GM19324 (cell line): ENCODE data around the gene IMPA2.

Experiments used
- ATAC-seq: cut with Tn5 transposase; IDR thresholded peaks from one replicate; pipeline ENCODE4 v1.9.1; 2021; ENCODE audit warnings: mild to moderate bottlenecking, moderate library complexity; ENCODE audit not compliant: unreplicated experiment, low FRiP score

IMPA2 gene

GRCh38 chr18:11986061-11986460 is 4.8 kb downstream of the IMPA2 start:
- ATAC-seq = no peak

GRCh38 chr18:11987527-11987926 is 6.2 kb downstream of the IMPA2 start:
- no peak for ATAC-seq

GRCh38 chr18:11989174-11989573 is 7.9 kb downstream of the IMPA2 start:
- no peak for ATAC-seq

GRCh38 chr18:11989966-11990380 is 8.7 kb downstream of the IMPA2 start:
- ATAC-seq = no peak

- ATAC-seq = no peak
Observed at GRCh38 chr18:11990539-11990938, 9.2 kb downstream of the IMPA2 start.

- ATAC-seq = no peak
Observed at GRCh38 chr18:11991021-11991795, 9.9 kb downstream of the IMPA2 start.

GRCh38 chr18:11992096-11992790 is 10.9 kb downstream of the IMPA2 start:
- ATAC-seq = no peak

GRCh38 chr18:11993264-11993916 is 12.1 kb downstream of the IMPA2 start:
- ATAC-seq = no peak

- ATAC-seq = no peak
Observed at GRCh38 chr18:11994336-11994702, 13.0 kb downstream of the IMPA2 start.

GRCh38 chr18:11994703-11995444 is 13.6 kb downstream of the IMPA2 start:
- ATAC-seq = no peak

GRCh38 chr18:11995445-11996189 is 14.3 kb downstream of the IMPA2 start:
- ATAC-seq = peak; percentile 75

- ATAC-seq = no peak
Observed at GRCh38 chr18:11996190-11996754, 15.0 kb downstream of the IMPA2 start.

- ATAC-seq = no peak
Observed at GRCh38 chr18:11996907-11997306, 15.6 kb downstream of the IMPA2 start.

GRCh38 chr18:11997466-11997865 is 16.2 kb downstream of the IMPA2 start:
- no peak for ATAC-seq

- ATAC-seq = no peak
Observed at GRCh38 chr18:11998193-11998592, 16.9 kb downstream of the IMPA2 start.

- ATAC-seq = no peak
Observed at GRCh38 chr18:11999429-11999828, 18.1 kb downstream of the IMPA2 start.

GRCh38 chr18:12000072-12000659 is 18.9 kb downstream of the IMPA2 start:
- ATAC-seq = no peak

GRCh38 chr18:12001421-12001820 is 20.1 kb downstream of the IMPA2 start:
- ATAC-seq = no peak

GRCh38 chr18:12003894-12004293 is 22.6 kb downstream of the IMPA2 start:
- ATAC-seq = no peak
